HG03066 (cell line): ENCODE data around the gene ZNF274.
"Not testable (repeated sequence)": the region's sequence is repeated elsewhere in the genome, so short reads cannot be mapped to it uniquely, and the experiment has no call there.

ENCODE experiments used
- ATAC-seq: cut with Tn5 transposase; IDR thresholded peaks from one replicate; pipeline ENCODE4 v1.9.1; 2021; ENCODE audit warnings: low read depth; ENCODE audit not compliant: unreplicated experiment

The ZNF274 gene

DNA sequence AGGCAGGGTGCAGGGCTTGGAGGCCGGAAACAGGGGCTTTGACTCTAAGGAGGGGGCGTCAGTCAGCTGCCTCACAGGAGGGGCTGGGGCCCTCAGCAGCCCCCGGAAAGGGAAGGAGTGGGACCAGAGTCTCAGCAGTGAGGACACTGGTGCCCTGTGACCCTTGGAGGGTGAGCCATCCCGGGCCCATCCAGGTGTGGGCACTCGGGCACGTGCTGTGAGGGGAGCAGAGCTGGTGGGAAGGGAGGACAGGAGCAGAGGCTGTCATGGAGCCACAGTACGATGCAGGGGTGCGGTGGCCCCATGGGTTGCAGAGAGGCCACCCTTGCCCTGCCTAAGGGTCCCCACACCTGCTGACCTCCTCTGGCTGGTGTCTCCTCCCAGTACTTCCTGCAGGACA, 26.7 kb downstream of the ZNF274 start:
- no peak for ATAC-seq

DNA sequence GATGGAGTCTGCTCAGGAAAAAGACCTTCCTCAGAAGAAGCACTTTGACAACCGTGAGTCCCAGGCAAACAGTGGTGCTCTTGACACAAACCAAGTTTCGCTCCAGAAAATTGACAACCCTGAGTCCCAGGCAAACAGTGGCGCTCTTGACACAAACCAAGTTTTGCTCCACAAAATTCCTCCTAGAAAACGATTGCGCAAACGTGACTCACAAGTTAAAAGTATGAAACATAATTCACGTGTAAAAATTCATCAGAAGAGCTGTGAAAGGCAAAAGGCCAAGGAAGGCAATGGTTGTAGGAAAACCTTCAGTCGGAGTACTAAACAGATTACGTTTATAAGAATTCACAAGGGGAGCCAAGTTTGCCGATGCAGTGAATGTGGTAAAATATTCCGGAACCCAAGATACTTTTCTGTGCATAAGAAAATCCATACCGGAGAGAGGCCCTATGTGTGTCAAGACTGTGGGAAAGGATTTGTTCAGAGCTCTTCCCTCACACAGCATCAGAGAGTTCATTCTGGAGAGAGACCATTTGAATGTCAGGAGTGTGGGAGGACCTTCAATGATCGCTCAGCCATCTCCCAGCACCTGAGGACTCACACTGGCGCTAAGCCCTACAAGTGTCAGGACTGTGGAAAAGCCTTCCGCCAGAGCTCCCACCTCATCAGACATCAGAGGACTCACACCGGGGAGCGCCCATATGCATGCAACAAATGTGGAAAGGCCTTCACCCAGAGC, 29.6 kb downstream of the ZNF274 start:
- ATAC-seq: no peak

DNA sequence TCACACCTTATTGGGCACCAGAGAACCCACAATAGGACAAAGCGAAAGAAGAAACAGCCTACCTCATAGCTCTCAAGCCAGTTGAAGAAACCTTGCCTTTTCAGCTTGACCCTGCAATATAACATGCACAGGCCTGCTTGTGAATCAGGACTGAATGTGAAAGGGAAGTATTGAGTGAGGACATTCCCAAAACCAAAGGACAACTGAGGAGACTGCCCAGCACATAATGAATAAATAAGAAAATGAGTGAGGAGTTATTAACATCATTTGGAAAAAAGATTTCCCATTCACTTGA, 30.2 kb downstream of the ZNF274 start:
- no peak for ATAC-seq

DNA sequence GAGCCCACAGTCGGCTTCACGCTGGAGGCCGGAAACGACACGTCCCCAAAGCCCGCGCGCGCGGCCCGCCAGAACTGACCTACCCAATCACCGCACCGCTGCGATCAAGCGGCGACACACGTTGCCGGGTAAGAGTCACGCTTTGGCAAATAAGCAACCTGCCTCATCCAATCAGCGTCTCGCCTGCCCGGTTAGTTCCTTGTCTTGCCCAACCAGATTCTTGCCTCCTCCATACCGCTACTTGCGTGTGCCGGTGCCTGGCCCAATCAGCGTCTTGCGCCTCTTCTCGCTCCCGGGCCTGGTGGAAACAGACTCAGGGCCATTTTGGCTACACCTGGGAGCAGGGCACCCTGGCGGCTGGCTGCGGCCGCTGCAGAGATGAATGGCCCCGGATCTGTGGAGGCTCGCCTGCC, 34.2 kb downstream of the ZNF274 start:
- ATAC-seq: no peak

DNA sequence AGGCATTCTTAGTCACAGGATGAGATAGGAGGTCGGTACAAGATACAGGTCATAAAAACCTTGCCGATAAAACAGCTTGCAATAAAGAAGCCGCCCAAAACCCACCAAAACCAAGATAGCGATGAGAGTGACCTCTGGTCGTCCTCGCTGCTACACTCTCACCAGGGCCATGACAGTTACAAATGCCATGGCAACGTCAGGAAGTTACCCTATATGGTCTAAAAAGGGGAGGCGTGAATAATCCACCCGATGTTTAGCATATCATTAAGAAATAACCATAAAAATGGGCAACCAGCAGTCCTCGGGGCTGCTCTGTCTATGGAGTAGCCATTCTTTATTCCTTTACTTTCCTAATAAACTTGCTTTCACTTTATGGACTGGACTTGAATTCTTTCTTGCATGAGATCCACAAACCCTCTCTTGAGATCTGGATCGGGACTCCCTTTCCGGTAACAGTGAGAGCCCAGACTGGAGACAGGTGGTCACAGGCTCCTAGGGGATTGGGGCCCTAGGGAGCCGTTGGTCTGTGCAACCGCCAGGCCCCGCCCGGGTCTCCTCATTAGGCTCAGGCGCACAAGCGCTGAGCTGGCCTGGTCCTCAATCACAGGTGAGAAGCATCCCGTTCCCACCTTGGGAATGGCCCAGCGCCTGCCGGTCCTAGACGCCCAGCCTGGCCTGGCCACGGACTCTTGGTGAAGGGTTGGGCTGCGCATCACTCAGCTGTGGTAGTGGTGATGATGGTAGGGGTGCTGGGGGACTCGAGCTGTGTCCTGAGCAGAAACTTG, 34.9 kb downstream of the ZNF274 start:
- no peak for ATAC-seq

DNA sequence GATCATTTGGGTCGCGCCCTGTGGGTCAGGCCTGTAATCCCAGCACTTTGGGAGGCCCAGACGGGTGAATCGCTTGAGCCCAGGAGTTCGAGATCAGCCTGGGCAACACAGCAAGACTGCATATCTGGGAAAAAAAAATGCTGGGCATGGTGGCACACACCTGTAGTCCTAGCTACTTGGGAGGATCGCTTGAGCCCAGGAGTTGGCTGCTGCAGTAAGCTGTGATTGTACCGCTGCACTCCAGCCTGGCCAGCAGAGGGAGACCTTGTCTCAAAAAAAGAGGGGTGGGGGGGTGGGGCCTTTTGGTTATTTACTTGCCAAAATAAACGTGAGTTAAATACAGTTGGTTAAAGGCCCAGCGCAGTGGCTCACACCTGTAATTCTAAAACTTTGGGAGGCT, 36.0 kb downstream of the ZNF274 start:
- no peak for ATAC-seq

DNA sequence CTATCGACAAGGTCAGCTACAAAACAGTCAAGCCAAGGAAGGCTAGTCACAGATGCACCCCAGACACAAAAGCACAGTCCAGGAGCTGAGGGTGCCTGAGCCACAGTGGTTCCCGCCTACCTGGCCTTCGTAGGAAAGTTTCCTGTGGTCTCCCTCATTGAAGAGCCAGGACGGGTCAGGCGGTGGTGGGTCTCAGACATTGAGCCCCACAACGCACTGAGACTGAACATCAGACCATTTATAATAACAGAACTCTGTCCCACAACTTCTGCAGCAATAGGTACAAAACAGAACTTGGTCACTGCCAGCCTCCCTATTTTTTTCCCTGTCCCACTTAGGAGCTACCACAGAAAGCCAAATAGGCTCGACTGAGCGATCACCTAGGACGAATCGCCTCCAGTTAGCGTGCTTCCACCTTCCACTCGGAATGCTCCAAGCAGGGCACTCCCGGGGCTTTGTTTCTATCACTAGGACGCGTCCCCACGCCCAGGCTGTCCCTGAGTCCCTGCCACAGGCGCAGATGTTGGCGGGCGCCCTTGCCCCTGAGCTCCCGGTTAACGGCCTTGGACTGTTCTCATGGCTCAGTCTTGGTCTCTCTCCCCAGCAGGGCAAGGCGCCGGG, 45.2 kb downstream of the ZNF274 start:
- ATAC-seq: no peak

DNA sequence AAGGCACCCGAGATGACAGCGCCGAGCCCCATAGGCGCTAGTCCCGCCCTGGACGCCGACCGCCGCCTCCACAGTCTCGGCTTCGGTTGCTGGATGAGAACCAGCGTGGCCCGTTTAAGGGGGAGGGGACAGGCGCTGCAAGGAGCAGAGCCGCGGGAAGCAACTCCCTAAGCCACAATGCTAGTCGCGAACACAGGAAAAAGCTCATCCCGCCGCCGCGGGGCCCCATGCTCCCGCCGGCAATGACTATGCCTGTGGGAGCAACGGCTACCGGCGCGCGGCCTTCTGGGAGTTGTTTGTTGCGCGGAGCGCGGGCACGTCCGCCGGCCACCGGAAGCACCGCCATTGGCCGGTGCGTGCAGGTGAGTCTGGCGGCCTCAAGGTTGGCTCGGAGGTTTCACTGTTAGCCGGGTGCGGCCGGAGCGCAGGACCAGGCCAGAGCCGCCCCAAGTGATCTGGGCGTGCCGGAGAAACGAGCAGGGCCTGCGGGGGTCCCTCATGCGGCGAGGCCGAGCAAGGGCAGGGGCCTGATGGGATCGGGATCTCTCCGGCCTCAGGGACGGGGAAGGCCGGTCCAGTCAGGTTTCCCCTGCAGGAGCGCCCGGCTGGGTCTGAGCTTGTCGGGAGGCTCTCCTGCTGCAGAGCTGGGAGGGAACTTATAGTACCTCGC, 45.9 kb downstream of the ZNF274 start, which contains the start of gene ZNF544:
ZNF544 (plus strand) TSS at position 330 of the 670 bp plus-strand sequence. CDS start 15,110 bp downstream, outside the sequence.
- peak; percentile 56 for ATAC-seq

DNA sequence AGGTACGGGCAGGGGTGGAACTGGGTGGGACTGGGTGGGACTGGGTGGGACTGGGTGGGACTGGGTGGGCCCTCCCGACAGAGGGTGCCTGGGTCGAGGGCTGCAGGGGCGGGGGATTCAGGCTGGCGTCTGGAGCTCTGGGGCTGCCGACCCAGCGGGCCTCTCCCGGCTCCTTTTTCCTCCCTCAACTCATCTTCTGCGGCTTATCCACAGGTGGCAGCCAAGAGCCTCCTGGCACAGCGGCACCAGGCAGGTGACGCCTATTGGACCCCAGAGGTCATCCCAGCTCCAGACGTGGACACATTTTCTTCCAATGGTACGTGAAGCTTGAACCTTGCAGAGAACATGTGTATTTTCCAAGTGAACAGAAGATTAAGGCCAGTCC, 46.4 kb downstream of the ZNF274 start:
- ATAC-seq: no peak

DNA sequence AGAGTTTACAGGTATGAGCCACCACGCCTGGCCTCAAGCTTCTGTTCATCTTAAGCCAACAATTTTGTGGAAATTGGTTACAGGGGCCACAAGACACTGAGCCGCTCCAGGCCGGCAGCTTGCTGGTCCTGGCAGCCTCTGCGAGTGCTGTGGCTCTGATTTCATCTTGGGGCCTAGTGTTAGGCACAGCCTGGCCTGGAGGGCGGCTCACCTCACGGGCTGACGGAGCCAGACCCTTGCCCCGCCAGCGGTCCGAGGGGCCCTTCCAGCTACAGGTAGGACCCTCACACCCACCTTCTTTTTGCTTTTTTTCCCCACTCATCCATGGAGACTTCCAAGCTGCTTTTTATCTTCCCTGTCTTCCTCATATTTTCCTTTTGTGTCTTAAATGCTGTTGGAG, 54.5 kb downstream of the ZNF274 start:
- ATAC-seq: no peak

DNA sequence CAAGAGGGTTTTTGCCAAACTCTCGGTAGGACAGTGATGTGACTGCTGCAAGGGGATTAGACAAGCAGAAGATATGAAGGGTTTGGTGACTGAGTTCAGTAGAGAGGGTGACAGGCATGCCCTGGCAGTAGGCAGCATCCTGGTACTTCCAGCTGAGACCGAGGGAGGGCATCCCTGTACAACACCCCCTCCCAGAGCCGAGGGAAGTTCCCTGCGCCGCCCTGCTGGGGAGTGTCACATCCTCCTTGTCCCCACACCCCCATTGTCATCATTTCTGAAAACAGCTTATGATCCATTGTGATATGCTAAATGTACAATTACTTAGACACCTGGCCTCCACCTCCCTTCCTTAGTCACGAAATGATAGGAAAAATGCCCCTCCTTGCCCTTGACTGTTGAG, 60.5 kb downstream of the ZNF274 start:
- no peak for ATAC-seq

DNA sequence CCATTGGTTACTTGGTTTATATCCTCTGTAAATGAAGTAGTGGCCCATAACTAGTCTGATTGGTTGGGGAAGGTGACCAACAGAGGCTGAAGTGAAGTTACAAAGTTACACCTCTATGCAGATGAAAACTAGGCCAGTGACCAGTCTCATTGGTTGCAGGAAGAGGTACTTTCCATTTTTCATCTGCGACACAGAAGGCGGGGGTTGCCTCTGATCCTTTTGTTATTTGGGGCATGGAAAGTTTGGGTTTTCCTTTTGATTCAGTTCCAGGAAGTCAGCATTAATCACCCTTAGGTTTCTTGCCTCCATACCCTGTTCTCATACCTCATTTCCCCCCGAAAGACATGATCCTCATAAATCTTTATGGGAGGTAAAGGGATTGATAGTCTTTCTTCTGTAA, 66.0 kb downstream of the ZNF274 start:
- ATAC-seq: no peak

DNA sequence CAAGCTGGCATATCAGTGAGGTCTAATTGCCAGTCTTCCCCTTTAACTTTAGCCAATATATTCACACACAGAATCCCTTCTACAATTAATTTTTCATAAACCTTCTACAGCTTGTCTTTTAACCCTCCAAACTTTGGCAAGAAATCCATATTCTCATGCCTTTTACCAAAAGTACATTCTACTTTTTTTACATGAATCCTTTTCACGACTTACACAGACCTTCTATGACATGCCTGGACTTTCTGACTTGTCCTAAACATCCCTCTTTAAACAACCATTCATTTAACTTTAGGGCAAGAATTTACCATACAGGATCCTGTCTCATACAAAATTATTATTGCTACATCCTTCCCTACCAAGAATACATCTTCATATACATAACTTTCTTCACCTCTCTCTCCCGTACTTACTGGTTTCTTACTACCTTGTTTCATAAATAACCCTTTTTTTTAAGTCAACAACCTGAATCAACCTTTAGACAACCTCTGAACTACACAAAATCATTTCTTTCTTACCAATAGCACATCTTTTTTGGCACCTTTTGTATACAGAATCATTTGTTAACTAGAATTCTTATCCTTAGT, 69.3 kb downstream of the ZNF274 start:
- ATAC-seq: no peak

DNA sequence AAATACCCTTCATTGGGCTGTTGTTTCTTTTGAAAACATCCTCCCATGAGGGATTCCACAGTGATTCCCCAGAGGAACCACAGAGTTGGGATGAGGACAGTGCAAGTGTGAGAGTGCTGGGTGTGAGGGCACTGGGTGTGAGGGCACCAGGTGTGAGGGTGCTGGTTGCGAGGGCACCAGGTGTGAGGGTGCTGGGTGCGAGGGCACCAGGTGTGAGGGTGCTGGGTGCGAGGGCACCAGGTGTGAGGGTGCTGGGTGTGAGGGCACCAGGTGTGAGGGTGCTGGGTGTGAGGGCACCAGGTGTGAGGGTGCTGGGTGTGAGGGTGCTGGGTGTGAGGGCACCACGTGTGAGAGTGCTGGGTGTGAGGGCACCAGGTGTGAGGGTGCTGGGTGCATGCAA, 75.4 kb downstream of the ZNF274 start:
- not testable (repeated sequence) for ATAC-seq

DNA sequence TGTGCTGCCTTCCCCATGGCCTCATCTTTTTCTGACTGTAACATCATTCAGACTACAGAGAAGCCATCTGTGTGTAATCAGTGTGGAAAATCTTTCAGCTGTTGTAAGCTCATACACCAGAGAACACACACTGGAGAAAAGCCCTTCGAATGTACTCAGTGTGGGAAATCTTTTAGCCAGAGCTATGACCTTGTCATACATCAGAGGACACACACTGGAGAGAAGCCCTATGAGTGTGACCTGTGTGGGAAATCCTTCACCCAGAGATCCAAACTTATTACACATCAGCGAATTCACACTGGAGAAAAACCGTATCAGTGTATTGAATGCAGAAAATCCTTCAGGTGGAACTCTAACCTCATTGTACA, 78.7 kb downstream of the ZNF274 start:
- no peak for ATAC-seq

DNA sequence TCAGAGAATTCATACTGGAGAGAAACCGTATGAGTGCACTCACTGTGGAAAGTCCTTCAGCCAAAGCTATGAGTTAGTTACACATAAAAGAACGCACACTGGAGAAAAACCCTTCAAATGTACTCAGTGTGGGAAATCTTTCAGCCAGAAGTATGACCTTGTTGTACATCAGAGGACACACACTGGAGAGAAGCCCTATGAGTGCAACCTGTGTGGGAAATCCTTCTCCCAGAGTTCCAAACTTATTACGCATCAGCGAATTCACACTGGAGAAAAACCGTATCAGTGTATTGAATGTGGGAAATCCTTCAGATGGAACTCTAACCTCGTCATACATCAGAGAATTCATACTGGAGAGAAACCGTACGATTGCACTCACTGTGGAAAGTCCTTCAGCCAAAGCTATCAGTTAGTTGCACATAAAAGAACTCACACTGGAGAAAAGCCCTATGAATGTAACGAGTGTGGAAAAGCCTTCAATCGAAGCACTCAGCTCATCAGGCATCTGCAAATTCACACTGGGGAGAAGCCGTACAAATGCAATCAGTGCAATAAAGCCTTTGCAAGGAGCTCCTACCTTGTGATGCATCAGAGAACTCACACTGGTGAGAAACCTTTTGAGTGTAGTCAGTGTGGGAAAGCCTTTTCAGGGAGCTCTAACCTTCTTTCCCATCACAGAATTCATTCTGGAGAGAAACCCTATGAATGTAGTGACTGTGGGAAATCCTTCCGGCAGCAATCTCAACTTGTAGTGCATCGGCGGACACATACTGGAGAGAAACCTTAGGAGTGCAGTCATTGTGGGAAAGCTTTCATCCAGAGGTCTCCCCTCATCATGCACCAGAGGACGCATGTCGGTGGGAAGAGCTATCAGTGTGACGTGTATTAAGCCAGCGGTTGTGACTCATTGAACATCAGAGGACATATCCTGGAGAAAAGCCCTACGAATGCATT, 79.4 kb downstream of the ZNF274 start:
- ATAC-seq: no peak

DNA sequence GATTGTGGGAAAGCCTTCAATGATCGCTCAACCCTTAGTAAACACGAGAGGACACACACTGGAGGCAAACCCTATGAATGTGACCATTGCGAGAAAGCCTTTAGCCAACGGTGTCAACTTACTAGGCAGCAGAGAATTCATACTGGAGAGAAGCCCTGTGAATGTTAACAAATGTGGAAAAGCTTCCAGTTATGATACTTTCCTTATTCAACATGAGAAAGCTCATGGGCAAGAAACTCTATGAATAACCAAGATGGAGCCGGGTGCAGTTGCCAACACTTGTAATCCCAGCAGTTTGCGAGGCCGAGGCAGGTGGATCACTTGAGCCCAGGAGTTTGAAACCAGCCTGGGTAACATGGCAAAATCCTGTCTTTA, 80.0 kb downstream of the ZNF274 start:
- no peak for ATAC-seq
